Measurements from ENCODE around the gene ABLIM1. TPM values are rescaled to one million over a fixed set of nuclear protein-coding genes. Genes with fewer than 3 reads are reported as not detected.

ABLIM1 gene
- total RNA-seq, 1 experiment from 2014 or later = 34.0 TPM

- Histone ChIP-seq H3K36me3 (ENCODE audit: insufficient read depth, low read length, poor library complexity, severe bottlenecking) (no peaks in the 10 kb centered on the region), H3K4me3 (ENCODE audit: low read depth, low read length, poor library complexity, severe bottlenecking) (no peak overlapping the region), H3K27ac (ENCODE audit: low read depth, low read length, poor library complexity, severe bottlenecking) (no peak overlapping the region), H3K9me3 (ENCODE audit: low read depth, low read length, poor library complexity, severe bottlenecking) (no peaks in the 10 kb centered on the region), H3K27me3 (replicated peaks; ENCODE audit: insufficient read depth, low read depth, low read length, poor library complexity) (no peaks in the 10 kb centered on the region), H3K4me1 (ENCODE audit: insufficient read depth, low read length, poor library complexity, severe bottlenecking) (peaks cover 29% of the 10 kb centered on the region)
- intact Hi-C loops (cut with micrococcal nuclease; ENCODE audit: unreplicated experiment) = no loop called here
- POLR2A ChIA-PET (ENCODE audit: low non-redundant PET) = no interaction called here
- no peak for DNase-seq (ENCODE audit: low spot score)
- CTCF ChIA-PET = no interaction called here
- TF ChIP-seq EZH2 (IDR thresholded peaks at IDR 0.05; ENCODE audit: borderline replicate concordance, low read depth, low read length, poor library complexity, severe bottlenecking) = no peak
- no TSS peak for BruUV-seq (replicated peaks)
Measured at GRCh38 chr10:114685456-114685855, 27.4 kb upstream of the ABLIM1 start.

- TF ChIP-seq CTCF (conservative IDR thresholded peaks at IDR 0.05; ENCODE audit: low read depth, low read length) (no peak), EZH2 (IDR thresholded peaks at IDR 0.05; ENCODE audit: borderline replicate concordance, low read depth, low read length, poor library complexity, severe bottlenecking) (no peak)
- CTCF ChIA-PET = no interaction called here
Measured at GRCh38 chr10:114684822-114685209, 26.7 kb upstream of the ABLIM1 start.

GRCh38 chr10:114684084-114684821, 26.2 kb upstream of the ABLIM1 start:
- no peak for TF ChIP-seq CTCF (conservative IDR thresholded peaks at IDR 0.05; ENCODE audit: low read depth, low read length)
- TF ChIP-seq EZH2 (IDR thresholded peaks at IDR 0.05; ENCODE audit: borderline replicate concordance, low read depth, low read length, poor library complexity, severe bottlenecking) = no peak
- POLR2A ChIA-PET (ENCODE audit: low non-redundant PET) = no interaction called here
- Histone ChIP-seq H3K27ac (ENCODE audit: low read depth, low read length, poor library complexity, severe bottlenecking) (no peak overlapping the region), H3K9me3 (ENCODE audit: low read depth, low read length, poor library complexity, severe bottlenecking) (no peaks in the 10 kb centered on the region), H3K4me3 (ENCODE audit: low read depth, low read length, poor library complexity, severe bottlenecking) (no peak overlapping the region), H3K4me1 (ENCODE audit: insufficient read depth, low read length, poor library complexity, severe bottlenecking) (peaks cover 29% of the 10 kb centered on the region), H3K36me3 (ENCODE audit: insufficient read depth, low read length, poor library complexity, severe bottlenecking) (no peaks in the 10 kb centered on the region), H3K27me3 (replicated peaks; ENCODE audit: insufficient read depth, low read depth, low read length, poor library complexity) (no peaks in the 10 kb centered on the region)
- intact Hi-C loops (cut with micrococcal nuclease; ENCODE audit: unreplicated experiment) = no loop called here
- no TSS peak for BruUV-seq (replicated peaks)
- peak; percentile 40 for DNase-seq (ENCODE audit: low spot score)
- CTCF ChIA-PET = no interaction called here

More at GRCh38 chr10:114684822-114685209, 26.7 kb upstream of the ABLIM1 start:
- Histone ChIP-seq H3K4me1 (ENCODE audit: insufficient read depth, low read length, poor library complexity, severe bottlenecking) (peaks cover 29% of the 10 kb centered on the region), H3K36me3 (ENCODE audit: insufficient read depth, low read length, poor library complexity, severe bottlenecking) (no peaks in the 10 kb centered on the region), H3K27ac (ENCODE audit: low read depth, low read length, poor library complexity, severe bottlenecking) (no peak overlapping the region), H3K9me3 (ENCODE audit: low read depth, low read length, poor library complexity, severe bottlenecking) (no peaks in the 10 kb centered on the region), H3K4me3 (ENCODE audit: low read depth, low read length, poor library complexity, severe bottlenecking) (no peak overlapping the region), H3K27me3 (replicated peaks; ENCODE audit: insufficient read depth, low read depth, low read length, poor library complexity) (no peaks in the 10 kb centered on the region)
- intact Hi-C loops (cut with micrococcal nuclease; ENCODE audit: unreplicated experiment) = no loop called here
- POLR2A ChIA-PET (ENCODE audit: low non-redundant PET) = no interaction called here
- peak; percentile 36 for DNase-seq (ENCODE audit: low spot score)
- BruUV-seq (replicated peaks) = no TSS peak

GRCh38 chr10:114683593-114683992, 25.5 kb upstream of the ABLIM1 start:
- intact Hi-C loops (cut with micrococcal nuclease; ENCODE audit: unreplicated experiment) = no loop called here
- CTCF ChIA-PET = no interaction called here
- Histone ChIP-seq H3K4me1 (ENCODE audit: insufficient read depth, low read length, poor library complexity, severe bottlenecking) (peaks cover 29% of the 10 kb centered on the region), H3K27me3 (replicated peaks; ENCODE audit: insufficient read depth, low read depth, low read length, poor library complexity) (no peaks in the 10 kb centered on the region), H3K4me3 (ENCODE audit: low read depth, low read length, poor library complexity, severe bottlenecking) (no peak overlapping the region), H3K36me3 (ENCODE audit: insufficient read depth, low read length, poor library complexity, severe bottlenecking) (no peaks in the 10 kb centered on the region), H3K9me3 (ENCODE audit: low read depth, low read length, poor library complexity, severe bottlenecking) (no peaks in the 10 kb centered on the region), H3K27ac (ENCODE audit: low read depth, low read length, poor library complexity, severe bottlenecking) (no peak overlapping the region)
- TF ChIP-seq CTCF (conservative IDR thresholded peaks at IDR 0.05; ENCODE audit: low read depth, low read length) (no peak), EZH2 (IDR thresholded peaks at IDR 0.05; ENCODE audit: borderline replicate concordance, low read depth, low read length, poor library complexity, severe bottlenecking) (no peak)
- POLR2A ChIA-PET (ENCODE audit: low non-redundant PET) = no interaction called here
- BruUV-seq (replicated peaks) = no TSS peak
- no peak for DNase-seq (ENCODE audit: low spot score)
